Hindlimb muscle (tissue), 1 donor: Measurements from ENCODE around the gene SUN1. TPM values are rescaled to one million over a fixed set of nuclear protein-coding genes. Genes with fewer than 3 reads are reported as not detected.
"Not testable (repeated sequence)": the region's sequence is repeated elsewhere in the genome, so short reads cannot be mapped to it uniquely, and the experiment has no call there.

ENCODE experiments used
- DNase-seq: peaks from one replicate; pipeline ENCODE4 v3.0.0-alpha.2; 2013
- polyA plus RNA-seq: library from polyadenylated mRNA; unstranded; fragments of 120-200 nt; gene quantifications from one replicate; pipeline ENCODE4 v1.2.1, GENCODE V29; 2013; ENCODE audit not compliant: insufficient read length

SUN1 gene
- polyA plus RNA-seq, 1 donor: 227 TPM

DNA sequence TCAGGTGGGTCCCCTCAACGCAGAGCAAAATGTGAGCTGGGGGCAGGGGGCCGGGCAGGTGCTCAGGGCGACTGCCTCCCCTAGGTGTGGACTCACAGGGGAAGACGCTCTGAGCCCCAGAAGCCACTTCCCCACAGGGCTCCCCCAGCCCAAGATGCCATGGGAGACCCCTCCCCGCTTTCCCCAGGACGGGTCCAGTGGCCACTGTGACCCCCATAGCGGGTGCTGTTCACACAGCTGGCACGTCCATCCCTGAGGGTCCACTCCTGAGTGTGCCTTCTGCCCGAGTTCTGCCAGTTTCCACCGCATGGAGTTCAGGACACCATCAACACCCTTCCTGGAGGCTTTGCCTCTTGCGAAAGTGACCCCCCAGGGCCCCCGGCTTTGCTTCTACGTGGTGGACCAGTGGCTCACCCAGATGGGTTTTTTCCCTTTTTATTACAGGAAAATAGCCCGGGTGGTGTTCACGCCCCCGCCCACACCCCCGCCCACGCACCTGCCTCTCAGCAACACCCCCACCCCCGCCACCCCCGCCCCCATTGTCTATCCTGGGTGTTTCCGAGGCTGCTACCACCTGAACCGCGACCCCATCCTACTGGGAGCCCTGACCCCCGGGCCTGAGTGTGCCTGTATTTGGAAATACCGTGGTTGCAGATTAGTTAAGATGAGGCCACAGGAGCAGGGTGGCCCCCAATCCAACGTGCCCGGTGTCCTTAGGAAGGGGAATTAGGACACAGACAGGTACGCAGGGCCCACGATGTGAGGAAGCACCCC, 90.2 kb downstream of the SUN1 start:
- no peak for DNase-seq

DNA sequence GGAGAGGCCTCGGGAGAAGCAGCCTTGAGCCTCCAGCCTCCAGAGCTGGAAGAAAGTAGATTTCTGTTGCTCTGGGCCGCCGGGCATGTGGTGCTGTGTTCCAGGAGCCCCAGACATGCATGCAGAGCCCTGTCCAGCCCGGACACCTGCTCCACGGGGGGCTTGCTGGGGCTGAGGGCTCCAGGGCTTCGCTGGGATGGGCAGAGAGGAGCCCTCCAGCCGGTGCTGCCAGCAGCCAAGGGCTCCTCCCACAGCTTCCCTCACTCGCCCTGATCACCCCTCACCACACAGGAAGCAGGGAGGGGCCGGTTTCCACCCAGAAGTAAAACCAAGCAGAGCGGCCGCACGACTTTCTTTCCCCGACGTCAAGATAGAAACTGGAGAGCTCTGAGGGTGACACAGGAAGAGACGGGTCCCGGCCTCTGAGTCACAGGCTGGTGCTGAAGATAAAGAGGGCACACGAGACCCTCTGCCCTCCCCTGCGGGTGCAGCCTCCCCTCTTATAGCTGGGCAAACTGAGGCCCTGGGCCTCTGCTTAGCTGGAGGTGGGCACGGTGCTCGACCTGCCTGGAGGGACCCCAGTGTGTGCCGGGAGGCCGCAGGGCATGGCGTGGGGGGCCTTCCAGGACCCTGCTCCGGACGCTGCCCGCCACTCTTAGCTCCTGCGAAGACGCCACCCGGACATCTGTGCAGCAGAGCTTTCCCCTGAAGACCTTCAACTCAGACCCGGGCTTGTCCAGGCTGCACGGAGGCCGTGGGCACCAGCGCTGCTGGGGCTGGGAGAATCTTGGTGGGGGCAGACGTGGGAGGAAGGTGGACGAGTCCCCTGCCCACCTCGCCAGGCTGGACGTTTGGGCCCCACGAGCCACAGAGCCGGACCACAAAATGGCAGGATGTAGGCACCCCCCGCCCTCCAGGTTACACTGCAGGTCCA, 91.1 kb downstream of the SUN1 start:
- peak; percentile 43 for DNase-seq

DNA sequence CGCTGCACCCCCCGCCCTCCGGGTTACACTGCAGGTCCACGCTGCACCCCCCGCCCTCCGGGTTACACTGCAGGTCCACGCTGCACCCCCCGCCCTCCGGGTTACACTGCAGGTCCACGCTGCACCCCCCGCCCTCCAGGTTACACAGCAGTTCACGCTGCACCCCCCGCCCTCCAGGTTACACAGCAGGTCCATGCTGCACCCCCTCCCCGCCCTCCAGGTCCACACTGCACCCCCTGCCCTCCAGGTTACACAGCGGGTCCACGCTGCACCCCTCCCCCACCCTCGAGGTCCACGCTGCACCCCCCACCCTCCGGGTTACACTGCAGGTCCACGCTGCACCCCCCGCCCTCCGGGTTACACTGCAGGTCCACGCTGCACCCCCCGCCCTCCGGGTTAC, 91.8 kb downstream of the SUN1 start:
- not testable (repeated sequence) for DNase-seq

Other genes starting within 250 kb of the SUN1 start
- gene DNAAF5, start 105.8 kb upstream of the SUN1 start, polyA plus RNA-seq: 31.6 TPM
- gene PRKAR1B, start 105.2 kb upstream of the SUN1 start, polyA plus RNA-seq: 35.7 TPM
- 50.6 TPM for gene GET4, start 44.1 kb downstream of the SUN1 start, polyA plus RNA-seq
- 2.1 TPM for gene ADAP1, start 122.2 kb downstream of the SUN1 start, polyA plus RNA-seq
- gene COX19, start 143.1 kb downstream of the SUN1 start, polyA plus RNA-seq: 13.1 TPM
- gene CYP2W1, start 150.7 kb downstream of the SUN1 start, polyA plus RNA-seq: 1.7 TPM
- gene GPR146, start 212.1 kb downstream of the SUN1 start, polyA plus RNA-seq: 6.2 TPM